HepG2 (cell line): ENCODE data around the gene SSR2. TPM values are rescaled to one million over a fixed set of nuclear protein-coding genes. Genes with fewer than 3 reads are reported as not detected.

Source experiments
- ATRX ChIP-seq: sonication (generic); formaldehyde crosslinking; IDR thresholded peaks from 2 replicates; pipeline ENCODE4 v1.4.0; 2020; ENCODE audit warnings: missing genetic modification reagents, borderline replicate concordance
- ERF ChIP-seq: IDR thresholded peaks from 2 replicates; pipeline ENCODE4 v1.6.1; 2018; ENCODE audit warnings: missing biosample characterization, missing genetic modification reagents
- ETS1 ChIP-seq: sonication (generic); formaldehyde crosslinking; IDR thresholded peaks from 2 replicates; pipeline ENCODE4 v1.4.0; 2020; ENCODE audit warnings: missing genetic modification reagents
- GATA4 ChIP-seq: sonication (generic); IDR thresholded peaks from 2 replicates; pipeline ENCODE4 v1.6.1; 2016; ENCODE audit warnings: antibody characterized with exemption, low read depth, borderline replicate concordance
- GPN1 ChIP-seq: sonication (generic); formaldehyde crosslinking; IDR thresholded peaks from 2 replicates; pipeline ENCODE4 v1.5.1; 2020; ENCODE audit warnings: missing genetic modification reagents, borderline replicate concordance
- MAFG ChIP-seq: sonication (generic); formaldehyde crosslinking; IDR thresholded peaks from 2 replicates; pipeline ENCODE4 v1.5.1; 2020; ENCODE audit warnings: mild to moderate bottlenecking, missing genetic modification reagents
- NR2F1 ChIP-seq, 2 experiments: fragments of 450-650 bp in 1 of 2; formaldehyde crosslinking in 1 of 2; IDR thresholded peaks; 2 replicates each; pipeline versions ENCODE4 v1.5.0 to v1.6.1; 2016 to 2020; ENCODE audit warnings: mild to moderate bottlenecking in 1 of 2, missing compliant biosample characterization in 1 of 2, missing genetic modification reagents in 1 of 2, moderate library complexity in 1 of 2
- PHF21A ChIP-seq: sonication (generic); formaldehyde crosslinking; IDR thresholded peaks from 2 replicates; pipeline ENCODE4 v1.5.0; 2020; ENCODE audit warnings: mild to moderate bottlenecking, missing genetic modification reagents
- REXO4 ChIP-seq: sonication (generic); formaldehyde crosslinking; IDR thresholded peaks from 2 replicates; pipeline ENCODE4 v1.8.0; 2022; ENCODE audit warnings: missing genetic modification reagents, mild to moderate bottlenecking, borderline replicate concordance
- SP1 ChIP-seq, 2 experiments: fragments of 450-650 bp in 1 of 2; sonication (generic) in 1 of 2; formaldehyde crosslinking in 1 of 2; IDR thresholded peaks; 2 replicates each; pipeline versions ENCODE4 v1.4.0 to v1.6.1; 2016 to 2020; ENCODE audit warnings: missing genetic modification reagents in 1 of 2
- TMF1 ChIP-seq: sonication (generic); formaldehyde crosslinking; IDR thresholded peaks from 2 replicates; pipeline ENCODE4 v1.8.1; 2022; ENCODE audit warnings: low read depth, missing genetic modification reagents
- ZBTB40 ChIP-seq, 2 experiments: fragments of 450-650 bp in 1 of 2; sonication (generic) in 1 of 2; formaldehyde crosslinking in 1 of 2; IDR thresholded peaks; 2 replicates each; pipeline versions ENCODE4 v1.6.1 to v1.8.0; 2016 to 2022; ENCODE audit warnings: antibody characterized with exemption in 1 of 2, mild to moderate bottlenecking in 1 of 2, missing genetic modification reagents in 1 of 2
- ZNF503 ChIP-seq: sonication (generic); formaldehyde crosslinking; IDR thresholded peaks from 2 replicates; pipeline ENCODE4 v1.4.0; 2020; ENCODE audit warnings: missing genetic modification reagents
- ZNF775 ChIP-seq: sonication (generic); formaldehyde crosslinking; IDR thresholded peaks from 2 replicates; pipeline ENCODE4 v1.4.0; 2020; ENCODE audit warnings: missing genetic modification reagents, mild to moderate bottlenecking, moderate library complexity, borderline replicate concordance
- ZNF816 ChIP-seq: sonication (generic); formaldehyde crosslinking; IDR thresholded peaks from 2 replicates; pipeline ENCODE4 v1.8.0; 2022; ENCODE audit warnings: missing genetic modification reagents, mild to moderate bottlenecking, borderline replicate concordance
- polyA plus RNA-seq, 8 experiments: library from polyadenylated mRNA; depleted of rRNA in 3 of 8; stranded (reverse) in 7 of 8; unstranded in 1 of 8; fragments of >200 nt; fragmentation: Illumina TruSeq in 4 of 8; extraction: Trizol in 4 of 8; gene quantifications; 2 replicates each; pipeline versions ENCODE4 v1.2.1 to v1.2.3, GENCODE V29; 2011 to 2016; ENCODE audit warnings: low read depth in 4 of 8, missing spikeins in 1 of 8, mixed read lengths in 1 of 8; ENCODE audit not compliant: insufficient read depth in 1 of 8
- total RNA-seq, 5 experiments: library from RNA; depleted of rRNA; stranded (reverse); fragments of >200 nt; fragmentation: Illumina TruSeq; extraction: Trizol; gene quantifications; 2 replicates each; pipeline ENCODE4 v1.2.3, GENCODE V29; 2016; ENCODE audit warnings: low read depth in 1 of 5

SSR2 gene
- total and polyA plus RNA-seq, 2 of the 13 experiments (the other 11 are each of a cell fraction or from before 2014, with no cell fraction given), result 284 to 461 TPM

DNA sequence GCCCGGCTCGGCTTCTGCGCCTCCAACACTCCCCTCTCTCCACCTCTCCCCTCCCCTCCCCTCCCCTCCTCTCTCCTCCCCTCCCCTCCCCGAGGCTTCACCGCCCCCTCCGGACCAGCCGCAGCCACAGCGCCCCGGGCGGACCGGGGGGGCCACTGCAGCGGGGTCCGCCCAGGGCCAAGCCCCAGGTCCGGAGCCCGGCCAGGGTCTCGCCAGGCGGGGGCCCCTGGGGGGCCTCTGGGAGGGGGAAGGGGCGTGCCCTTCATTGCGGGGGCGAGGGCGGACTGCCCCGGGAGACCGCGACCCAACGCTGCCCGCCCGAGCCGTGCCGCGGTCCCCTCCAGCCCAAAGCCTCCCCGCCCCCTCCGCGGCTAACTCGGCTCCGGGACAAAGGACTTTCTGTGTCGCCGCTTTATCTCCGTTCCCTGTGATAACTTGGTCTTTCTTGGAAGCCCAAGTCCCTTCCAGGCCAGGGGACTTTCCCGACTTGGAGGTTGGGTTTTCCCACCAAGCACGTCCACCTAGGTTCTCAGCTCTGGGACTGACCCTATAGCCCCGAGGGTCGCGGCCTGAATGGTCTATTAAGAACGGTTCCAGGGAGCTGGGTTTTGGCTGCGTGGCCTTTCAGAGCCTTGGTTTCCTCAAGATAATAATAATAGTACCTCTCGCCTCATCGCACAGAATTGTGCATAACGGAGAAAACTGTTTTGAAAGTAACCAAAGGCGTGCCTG is 33.2 kb upstream of the SSR2 start, which contains the start of gene UBQLN4 (continued):
- no peak for TF ChIP-seq ZBTB40 (IDR thresholded peaks at IDR 0.05)
- no peak for TF ChIP-seq ZBTB40 (CRISPR knock-in tag; IDR thresholded peaks at IDR 0.05)
- TF ChIP-seq ATRX (CRISPR knock-in tag), result no peak
- TF ChIP-seq TMF1 (CRISPR knock-in tag), result no peak
- TF ChIP-seq PHF21A, result peak; percentile 9
- TF ChIP-seq NR2F1 (CRISPR knock-in tag; IDR thresholded peaks at IDR 0.05), result no peak
- TF ChIP-seq ZNF503, result no peak
- no peak for TF ChIP-seq ZNF816 (CRISPR knock-in tag)
- no peak for TF ChIP-seq ZNF775 (CRISPR knock-in tag)
- 0 out of 2 replicates have a peak, but pooled peaks have one; percentile 14 for TF ChIP-seq GATA4
- no peak for TF ChIP-seq REXO4 (CRISPR knock-in tag)
- no peak for TF ChIP-seq ERF (CRISPR knock-in tag)
- no peak for TF ChIP-seq GPN1 (CRISPR knock-in tag)
- TF ChIP-seq MAFG, result no peak
- TF ChIP-seq SP1 (IDR thresholded peaks at IDR 0.05), result no peak
- peak; percentile 47; the same call in 1 of the 2 replicates for TF ChIP-seq SP1 (CRISPR knock-in tag; IDR thresholded peaks at IDR 0.05)
- no peak for TF ChIP-seq ETS1 (CRISPR knock-in tag)
